Pancreas (tissue), 10 donors: Measurements from ENCODE around the gene HBQ1. TPM values are rescaled to one million over a fixed set of nuclear protein-coding genes. Genes with fewer than 3 reads are reported as not detected.
"Not testable (repeated sequence)": the region's sequence is repeated elsewhere in the genome, so short reads cannot be mapped to it uniquely, and the experiment has no call there.

Experiments used
- ATAC-seq, 4 donors: fragments of 200-7000 bp; cut with Tn5 transposase; one replicate each; pipeline versions ENCODE4 v1.8.0 to v1.9.1; 2020; ENCODE audit warnings: mild to moderate bottlenecking in 4 of 4, moderate library complexity in 4 of 4
- DNase-seq, 6 donors: peaks; one replicate each; pipeline ENCODE4 v3.0.0-alpha.2; 2020
- FAIRE-seq: peaks from 2 replicates; lab custom pipeline; 2012; peaks lifted over from hg19 to GRCh38; lab: Jason Lieb, UNC
- H3K27ac ChIP-seq, 4 donors: fragments of 200-600 bp; sonication (generic); 1 replicate in 3 of 4; 2 replicates in 1 of 4; pipeline versions ENCODE4 v1.5.0 to v1.8.0; 2020
- H3K27me3 ChIP-seq, 4 donors: fragments of 200-600 bp; one replicate each; pipeline ENCODE4 v1.8.0; 2021
- H3K36me3 ChIP-seq, 3 donors: fragments of 200-600 bp; sonication (generic) in 1 of 3; one replicate each; pipeline versions ENCODE4 v1.5.0 to v1.8.0; 2020 to 2021
- H3K4me1 ChIP-seq, 3 donors: fragments of 200-600 bp; one replicate each; pipeline ENCODE4 v1.8.0; 2021
- H3K4me3 ChIP-seq, 4 donors: fragments of 200-600 bp; sonication (generic) in 2 of 4; one replicate each; pipeline versions ENCODE4 v1.5.0 to v1.8.0; 2020 to 2021
- H3K9me3 ChIP-seq, 4 donors: fragments of 200-600 bp; one replicate each; pipeline ENCODE4 v1.8.0; 2021
- WGBS, 2 donors: extraction: QIAGEN DNeasy Blood & Tissue Kit; methylation state at CpG; one replicate each; pipeline ENCODE4 v1.1.7; 2013; 5-methylcytosine and 5-hydroxymethylcytosine counted together
- intact Hi-C, 3 donors: fragments of 100-400 bp; cut with DNase I; formaldehyde crosslinking; loops; one replicate each; pipeline versions ENCODE4 v1.11.1 to v1.14.2; 2022
- polyA plus RNA-seq, 2 donors: library from polyadenylated mRNA; stranded (reverse); fragments of 200-250 nt; gene quantifications; one replicate each; pipeline ENCODE4 v1.2.3, GENCODE V29; 2013
- total RNA-seq, 6 donors: library from RNA; stranded (reverse); fragmentation: NEBNext Ultra II Directional in 4 of 6; extraction: Animal tissue kit (Norgen Biotek cat#: 25700) in 4 of 6; gene quantifications; one replicate each; pipeline versions ENCODE4 v1.2.1 to v1.2.4, GENCODE V29; 2021 to 2023
- TF ChIP-seq, protein P1 (sequence below), 4 donors: fragments of 200-600 bp; sonication (generic) in 3 of 4; IDR thresholded peaks; one replicate each; pipeline versions ENCODE4 v1.5.0 to v1.8.0; 2021; ENCODE audit warnings: antibody characterized with exemption in 4 of 4
- donor health status: healthy with polysubstance abuse.
- donor health status: DM: no; HTN: no; CAD: no; lungs with moderate emphysema.
- donor health status: DM: no; HTN: no; CAD: no.
- donor health status: control.
- donor health status: control.
- donor health status: Bipolar disorder and iron deficiency.
- donor health status: DM: yes; HTN: yes; CAD: no.
- donor health status: DM: no; HTN: no; CAD: no.
- donor health status: DM: no; HTN: no; CAD: no.
- donor health status: DM: yes; HTN: yes; CAD: no.

The HBQ1 gene
- total and polyA plus RNA-seq, 8 donors = 0.32 TPM; not detected in 7

DNA sequence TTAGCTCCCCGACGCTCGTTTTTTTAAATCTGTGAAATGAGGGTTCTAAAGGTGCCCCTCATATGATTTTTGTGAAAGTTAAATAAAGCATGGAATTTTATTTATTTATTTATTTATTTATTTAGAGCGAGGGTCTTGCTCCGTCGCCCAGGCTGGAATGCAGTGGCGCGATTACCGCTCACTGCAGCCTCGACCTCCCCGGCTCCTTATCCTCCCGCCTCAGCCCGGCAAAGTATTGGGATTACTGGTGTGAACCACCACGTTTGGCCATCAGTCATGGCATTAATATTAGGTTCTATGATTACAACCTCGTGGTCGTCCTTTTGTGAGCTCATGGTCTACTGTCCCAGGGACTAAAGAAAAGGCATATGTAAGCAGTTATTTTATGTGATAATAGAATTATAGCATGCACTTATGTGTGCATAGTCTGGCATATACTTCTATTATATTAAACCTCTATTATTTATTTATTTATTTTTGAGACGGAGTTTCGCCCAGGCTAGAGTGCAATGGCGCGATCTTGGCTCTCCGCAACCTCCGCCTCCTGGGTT lies 49.5 kb downstream of the HBQ1 start:
- 70 to 73% methylated on average over 22 of the region's 22 CpGs for WGBS, 2 donors
- Histone ChIP-seq H3K4me3 (peak overlapping the region in 3 of 4 donors; percentile 84 to 98 (median 93)), H3K9me3 (no peaks in the 10 kb centered on the region), H3K27me3 (no peaks in the 10 kb centered on the region), H3K36me3 (peaks cover 0 to 15% (median 0%) of the 10 kb centered on the region in 3 donors), H3K27ac (peak overlapping the region in 2 of 4 donors; percentile 94), H3K4me1 (peaks cover 6 to 16% (median 10%) of the 10 kb centered on the region in 3 donors)
- no peak for FAIRE-seq
- ATAC-seq = no peak
- intact Hi-C loops = loop anchor here in 1 of 3 donors (5.0 kb wide), 1 partner anchor 47 kb away; the partner anchor contains the start of gene RGS11
- TF ChIP-seq, protein P1, sequence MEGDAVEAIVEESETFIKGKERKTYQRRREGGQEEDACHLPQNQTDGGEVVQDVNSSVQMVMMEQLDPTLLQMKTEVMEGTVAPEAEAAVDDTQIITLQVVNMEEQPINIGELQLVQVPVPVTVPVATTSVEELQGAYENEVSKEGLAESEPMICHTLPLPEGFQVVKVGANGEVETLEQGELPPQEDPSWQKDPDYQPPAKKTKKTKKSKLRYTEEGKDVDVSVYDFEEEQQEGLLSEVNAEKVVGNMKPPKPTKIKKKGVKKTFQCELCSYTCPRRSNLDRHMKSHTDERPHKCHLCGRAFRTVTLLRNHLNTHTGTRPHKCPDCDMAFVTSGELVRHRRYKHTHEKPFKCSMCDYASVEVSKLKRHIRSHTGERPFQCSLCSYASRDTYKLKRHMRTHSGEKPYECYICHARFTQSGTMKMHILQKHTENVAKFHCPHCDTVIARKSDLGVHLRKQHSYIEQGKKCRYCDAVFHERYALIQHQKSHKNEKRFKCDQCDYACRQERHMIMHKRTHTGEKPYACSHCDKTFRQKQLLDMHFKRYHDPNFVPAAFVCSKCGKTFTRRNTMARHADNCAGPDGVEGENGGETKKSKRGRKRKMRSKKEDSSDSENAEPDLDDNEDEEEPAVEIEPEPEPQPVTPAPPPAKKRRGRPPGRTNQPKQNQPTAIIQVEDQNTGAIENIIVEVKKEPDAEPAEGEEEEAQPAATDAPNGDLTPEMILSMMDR (IDR thresholded peaks at IDR 0.05) = no peak
- DNase-seq = no peak

- WGBS, 2 donors = 84 to 91% methylated on average over 18 of the region's 18 CpGs
- H3K27me3 ChIP-seq, intact Hi-C loops, FAIRE-seq, ATAC-seq, H3K4me3 ChIP-seq, H3K9me3 ChIP-seq, H3K27ac ChIP-seq: not testable (repeated sequence)
- Histone ChIP-seq H3K36me3 (peaks cover 0 to 13% (median 0%) of the 10 kb centered on the region in 3 donors), H3K4me1 (peaks cover 6 to 16% (median 10%) of the 10 kb centered on the region in 3 donors)
- DNase-seq = peak in 1 of 6 donors; percentile 45
Measured at GRCh38 chr16:230351-230750, 50.1 kb downstream of the HBQ1 start.

Other genes starting within 250 kb of the HBQ1 start
- gene POLR3K, start 126.9 kb upstream of the HBQ1 start, total RNA-seq = 1 to 10 TPM; 2.8 to 4.7 (median 4.1) TPM
- 1 to 10 TPM; 4.1 to 5.3 TPM for gene POLR3K, start 126.9 kb upstream of the HBQ1 start, polyA plus RNA-seq
- 1 to 10 TPM; 6.8 to 9.2 (median 7.8) TPM for gene SNRNP25, start 126.6 kb upstream of the HBQ1 start, total RNA-seq
- 10 to 100 TPM; 17.1 to 17.3 TPM for gene SNRNP25, start 126.6 kb upstream of the HBQ1 start, polyA plus RNA-seq
- gene RHBDF1, start 107.8 kb upstream of the HBQ1 start, total RNA-seq = 10 to 100 TPM in 5 of 6 donors, 1 to 10 TPM in 1; 7.3 to 24.0 (median 11.2) TPM
- 10 to 100 TPM; 54.1 to 56.3 TPM for gene RHBDF1, start 107.8 kb upstream of the HBQ1 start, polyA plus RNA-seq
- gene MPG, start 102.2 kb upstream of the HBQ1 start, total RNA-seq = 10 to 100 TPM; 19.2 to 28.3 (median 24.4) TPM
- gene MPG, start 102.2 kb upstream of the HBQ1 start, polyA plus RNA-seq = 10 to 100 TPM; 48.4 to 62.5 TPM
- 10 to 100 TPM in 5 of 6 donors, 1 to 10 TPM in 1; 8.6 to 16.4 (median 13.3) TPM for gene NPRL3, start 41.8 kb upstream of the HBQ1 start, total RNA-seq
- gene NPRL3, start 41.8 kb upstream of the HBQ1 start, polyA plus RNA-seq = 10 to 100 TPM; 18.9 to 25.2 TPM
- under 1 TPM in 1 of 6 donors, not detected in 5; 0.35 TPM for gene HBZ, start 27.8 kb upstream of the HBQ1 start, total RNA-seq
- gene HBZ, start 27.8 kb upstream of the HBQ1 start, polyA plus RNA-seq = not detected
- gene HBM, start 14.5 kb upstream of the HBQ1 start, total RNA-seq = not detected
- gene HBM, start 14.5 kb upstream of the HBQ1 start, polyA plus RNA-seq = not detected
- 10 to 100 TPM in 2 of 6 donors, 1 to 10 TPM in 4; 1.1 to 39.5 (median 3.7) TPM for gene HBA2, start 7.6 kb upstream of the HBQ1 start, total RNA-seq
- 1 to 10 TPM; 3.7 to 6.1 TPM for gene HBA2, start 7.6 kb upstream of the HBQ1 start, polyA plus RNA-seq
- gene HBA1, start 3.8 kb upstream of the HBQ1 start, total RNA-seq = 10 to 100 TPM in 3 of 6 donors, 1 to 10 TPM in 3; 1.9 to 51.7 (median 7.0) TPM
- 1 to 10 TPM in 1 of 2 donors, under 1 TPM in 1; 0.85 to 4.2 TPM for gene HBA1, start 3.8 kb upstream of the HBQ1 start, polyA plus RNA-seq
- 10 to 100 TPM; 20.6 to 54.4 (median 31.8) TPM for gene LUC7L, start 49.0 kb downstream of the HBQ1 start, total RNA-seq
- 100 to 1,000 TPM; 273 to 333 TPM for gene LUC7L, start 49.0 kb downstream of the HBQ1 start, polyA plus RNA-seq
- gene FAM234A, start 54.4 kb downstream of the HBQ1 start, total RNA-seq = 10 to 100 TPM; 34.2 to 51.2 (median 39.7) TPM
- 10 to 100 TPM; 39.1 to 49.7 TPM for gene FAM234A, start 54.4 kb downstream of the HBQ1 start, polyA plus RNA-seq
- 10 to 100 TPM in 1 of 6 donors, 1 to 10 TPM in 5; 4.5 to 14.0 (median 8.0) TPM for gene RGS11, start 95.5 kb downstream of the HBQ1 start, total RNA-seq
- 10 to 100 TPM; 42.9 to 47.2 TPM for gene RGS11, start 95.5 kb downstream of the HBQ1 start, polyA plus RNA-seq
- 10 to 100 TPM in 5 of 6 donors, 1 to 10 TPM in 1; 5.6 to 62.8 (median 50.7) TPM for gene ARHGDIG, start 100.1 kb downstream of the HBQ1 start, total RNA-seq
- gene ARHGDIG, start 100.1 kb downstream of the HBQ1 start, polyA plus RNA-seq = 100 to 1,000 TPM in 1 of 2 donors, 10 to 100 TPM in 1; 35.6 to 165 TPM
- 1,000 to 10,000 TPM in 3 of 6 donors, 100 to 1,000 TPM in 2, 10 to 100 TPM in 1; 13.0 to 1,352 (median 889) TPM for gene PDIA2, start 102.7 kb downstream of the HBQ1 start, total RNA-seq
- 1,000 to 10,000 TPM; 1,758 to 3,084 TPM for gene PDIA2, start 102.7 kb downstream of the HBQ1 start, polyA plus RNA-seq
- 10 to 100 TPM in 3 of 6 donors, 1 to 10 TPM in 3; 8.0 to 13.6 (median 9.6) TPM for gene AXIN1, start 172.3 kb downstream of the HBQ1 start, total RNA-seq
- gene AXIN1, start 172.3 kb downstream of the HBQ1 start, polyA plus RNA-seq = 10 to 100 TPM; 12.3 to 12.8 TPM
- gene MRPL28, start 190.1 kb downstream of the HBQ1 start, total RNA-seq = 10 to 100 TPM in 5 of 6 donors, 1 to 10 TPM in 1; 9.2 to 22.0 (median 18.6) TPM
- gene MRPL28, start 190.1 kb downstream of the HBQ1 start, polyA plus RNA-seq = 10 to 100 TPM; 58.1 to 65.4 TPM
- gene PGAP6, start 201.5 kb downstream of the HBQ1 start, total RNA-seq = 10 to 100 TPM; 53.1 to 75.5 (median 58.9) TPM
- 10 to 100 TPM; 62.1 to 88.5 TPM for gene PGAP6, start 201.5 kb downstream of the HBQ1 start, polyA plus RNA-seq
- 10 to 100 TPM; 11.0 to 32.5 (median 20.8) TPM for gene NME4, start 216.7 kb downstream of the HBQ1 start, total RNA-seq
- 10 to 100 TPM; 48.4 to 68.6 TPM for gene NME4, start 216.7 kb downstream of the HBQ1 start, polyA plus RNA-seq
- 10 to 100 TPM in 5 of 6 donors, 1 to 10 TPM in 1; 9.2 to 21.4 (median 15.6) TPM for gene DECR2, start 221.4 kb downstream of the HBQ1 start, total RNA-seq
- 10 to 100 TPM; 48.8 to 68.0 TPM for gene DECR2, start 221.4 kb downstream of the HBQ1 start, polyA plus RNA-seq
- gene RAB11FIP3, start 245.2 kb downstream of the HBQ1 start, total RNA-seq = 10 to 100 TPM; 22.0 to 41.3 (median 29.7) TPM
- 10 to 100 TPM; 42.4 to 67.4 TPM for gene RAB11FIP3, start 245.2 kb downstream of the HBQ1 start, polyA plus RNA-seq